HEK293 (cell line): ENCODE measurements around the gene TP53I11.

Source experiments
- CTCF ChIP-seq: fragments of 450-650 bp; formaldehyde crosslinking; IDR thresholded peaks from 2 replicates; pipeline ENCODE4 v1.5.1; 2016; ENCODE audit warnings: missing biosample characterization, missing genetic modification characterization
- PRDM1 ChIP-seq: fragments of 450-650 bp; formaldehyde crosslinking; IDR thresholded peaks from 2 replicates; pipeline ENCODE4; 2016; ENCODE audit warnings: missing biosample characterization, missing genetic modification characterization
- REPIN1 ChIP-seq: fragments of 450-650 bp; formaldehyde crosslinking; IDR thresholded peaks from 2 replicates; pipeline ENCODE4 v1.5.1; 2017; ENCODE audit warnings: missing biosample characterization, missing genetic modification characterization, low read depth
- ZNF169 ChIP-seq: fragments of 450-650 bp; formaldehyde crosslinking; IDR thresholded peaks from 2 replicates; pipeline ENCODE4 v1.5.1; 2016; ENCODE audit warnings: missing biosample characterization, missing genetic modification characterization
- ZNF18 ChIP-seq: fragments of 450-650 bp; formaldehyde crosslinking; IDR thresholded peaks from 2 replicates; pipeline ENCODE4 v1.5.1; 2016; ENCODE audit warnings: missing biosample characterization, missing genetic modification characterization
- ZNF23 ChIP-seq: fragments of 450-650 bp; formaldehyde crosslinking; IDR thresholded peaks from 2 replicates; pipeline ENCODE4 v1.5.1; 2016; ENCODE audit warnings: missing biosample characterization, missing genetic modification characterization, borderline replicate concordance
- ZNF324 ChIP-seq: fragments of 450-650 bp; formaldehyde crosslinking; IDR thresholded peaks from 2 replicates; pipeline ENCODE4 v1.5.1; 2016; ENCODE audit warnings: missing biosample characterization, missing genetic modification characterization
- ZNF510 ChIP-seq: fragments of 450-650 bp; formaldehyde crosslinking; IDR thresholded peaks from 2 replicates; pipeline ENCODE4 v1.5.1; 2018; ENCODE audit warnings: mild to moderate bottlenecking, missing genetic modification characterization, missing biosample characterization; ENCODE audit not compliant: insufficient replicate concordance
- ZNF580 ChIP-seq: fragments of 450-650 bp; formaldehyde crosslinking; IDR thresholded peaks from 2 replicates; pipeline ENCODE4 v1.5.1; 2016; ENCODE audit warnings: missing biosample characterization, missing genetic modification characterization
- ZNF610 ChIP-seq: fragments of 450-650 bp; formaldehyde crosslinking; IDR thresholded peaks from 2 replicates; pipeline ENCODE4 v1.5.1; 2016; ENCODE audit warnings: missing biosample characterization, missing genetic modification characterization, borderline replicate concordance
- ZNF623 ChIP-seq: fragments of 450-650 bp; formaldehyde crosslinking; IDR thresholded peaks from 2 replicates; pipeline ENCODE4 v1.5.1; 2016; ENCODE audit warnings: missing biosample characterization, missing genetic modification characterization
- ZNF707 ChIP-seq: fragments of 450-650 bp; formaldehyde crosslinking; IDR thresholded peaks from 2 replicates; pipeline ENCODE4 v1.5.1; 2016; ENCODE audit warnings: missing biosample characterization, missing genetic modification characterization
- ZNF776 ChIP-seq: fragments of 450-650 bp; formaldehyde crosslinking; IDR thresholded peaks from 2 replicates; pipeline ENCODE4 v1.5.0; 2017; ENCODE audit warnings: missing biosample characterization, missing genetic modification characterization, borderline replicate concordance
- ZNF777 ChIP-seq: fragments of 450-650 bp; formaldehyde crosslinking; IDR thresholded peaks from 2 replicates; pipeline ENCODE4 v1.5.1; 2017; ENCODE audit warnings: missing biosample characterization, missing genetic modification characterization, borderline replicate concordance

- TF ChIP-seq ZNF777 (tag by site-specific recombination): no peak
- TF ChIP-seq CTCF: no peak
- TF ChIP-seq ZNF23 (tag by site-specific recombination): no peak
- no peak for TF ChIP-seq REPIN1 (tag by site-specific recombination)
- no peak for TF ChIP-seq ZNF623
- no peak for TF ChIP-seq ZNF776
- TF ChIP-seq PRDM1 (tag by site-specific recombination): no peak
- TF ChIP-seq ZNF707: no peak
- no peak for TF ChIP-seq ZNF510 (tag by site-specific recombination)
- TF ChIP-seq ZNF169: no peak
- TF ChIP-seq ZNF18: no peak
- TF ChIP-seq ZNF324 (tag by site-specific recombination): no peak
- no peak for TF ChIP-seq ZNF610
- no peak for TF ChIP-seq ZNF580 (tag by site-specific recombination)
Observed at GRCh38 chr11:44916331-44916730, 34.4 kb downstream of the TP53I11 start.
